Amygdala (tissue), 56 donors: ENCODE measurements around the gene LDB2.

ENCODE experiments used
- DNase-seq, 56 donors: peaks; one replicate each; lab custom pipeline; 2025; lab: John Stamatoyannopoulos, UW

LDB2 gene

DNA sequence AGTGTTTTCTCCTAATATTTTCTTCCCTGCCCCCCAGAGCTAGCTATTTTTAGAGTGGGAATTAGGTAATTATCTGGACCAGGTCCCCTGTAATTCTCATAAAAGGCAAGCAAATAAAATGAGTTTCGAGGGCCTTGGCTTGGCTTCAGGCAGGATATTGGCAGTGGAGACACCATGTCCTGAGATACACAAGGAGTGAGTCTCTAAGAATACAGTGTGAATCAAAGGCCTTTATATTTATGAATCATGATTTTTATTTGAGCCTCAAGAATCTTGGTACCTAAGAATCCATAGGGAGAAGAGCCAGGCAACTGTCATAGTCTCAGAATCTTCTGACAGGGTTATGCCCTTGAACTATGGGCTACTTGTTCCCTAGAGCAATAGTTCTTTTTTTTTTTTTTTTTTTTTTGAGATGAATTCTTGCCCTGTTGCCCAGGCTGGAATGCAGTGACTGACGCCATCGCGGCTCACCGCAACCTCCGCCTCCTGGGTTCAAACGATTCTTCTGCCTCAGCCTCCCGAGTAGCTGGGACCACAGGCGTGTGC lies 205.4 kb downstream of the LDB2 start:
- peak in 1 of 56 donors; percentile 1 for DNase-seq

DNA sequence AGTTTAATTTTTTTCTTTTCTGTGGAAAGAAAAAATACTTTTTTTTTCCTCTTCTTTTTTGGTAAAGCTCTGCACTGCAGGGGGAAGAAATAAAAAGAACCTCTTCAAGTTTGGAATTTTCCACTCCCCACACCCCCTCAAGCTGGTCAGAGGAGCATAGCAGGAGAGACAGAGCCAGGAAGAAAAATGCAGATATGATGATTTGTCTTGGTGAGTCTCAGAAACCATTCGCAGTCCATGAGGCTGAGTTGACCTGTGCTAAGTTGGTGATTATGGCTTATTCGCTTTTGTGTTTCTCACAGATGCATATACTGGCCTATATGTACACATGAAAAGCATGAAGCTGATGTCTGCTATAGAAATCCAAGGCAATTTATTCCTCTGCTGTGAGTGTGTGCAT lies 205.9 kb downstream of the LDB2 start:
- DNase-seq = no peak

GRCh38 chr4:16692046-16692445 lies 206.4 kb downstream of the LDB2 start:
- DNase-seq = no peak

GRCh38 chr4:16691450-16691849 lies 207.0 kb downstream of the LDB2 start:
- no peak for DNase-seq

- no peak for DNase-seq
Observed at GRCh38 chr4:16687845-16688244, 210.6 kb downstream of the LDB2 start.

DNA sequence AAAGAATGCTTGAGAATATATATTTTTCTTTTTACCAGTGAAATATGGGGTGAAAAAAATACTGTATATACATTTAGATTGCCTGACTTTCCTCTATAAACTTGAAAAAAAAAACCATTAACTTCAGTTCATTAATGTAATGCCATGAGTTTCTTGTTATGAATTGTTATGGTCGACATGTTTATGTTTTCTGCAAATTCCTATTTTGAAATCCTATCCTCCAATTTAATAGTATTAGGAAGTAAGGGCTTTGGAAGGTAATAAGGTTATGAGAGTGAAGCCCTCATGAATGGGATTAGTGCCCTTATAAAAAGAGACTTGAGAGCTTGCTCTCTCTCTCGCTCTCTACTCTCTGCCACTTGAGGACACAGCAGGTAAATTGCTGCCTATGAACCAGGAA lies 211.4 kb downstream of the LDB2 start:
- DNase-seq = no peak

DNA sequence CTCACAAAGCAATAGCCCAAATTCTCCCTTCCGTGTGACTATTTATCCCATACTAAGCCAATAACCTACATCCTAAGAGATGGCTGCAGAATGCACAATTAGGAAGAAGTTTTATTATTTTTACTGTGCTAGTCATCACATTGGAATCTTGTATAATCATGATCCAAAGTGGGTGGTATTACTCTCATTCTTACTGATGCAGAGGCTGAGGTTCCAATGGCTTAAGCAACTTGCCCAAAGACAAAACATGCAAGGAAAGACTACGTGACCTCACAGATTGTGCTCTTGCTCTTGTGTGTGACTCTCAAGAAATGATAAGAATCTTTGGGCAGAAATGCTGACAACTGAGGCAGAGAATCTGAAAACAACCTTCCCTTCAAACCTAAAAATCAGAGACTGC lies 212.2 kb downstream of the LDB2 start:
- no peak for DNase-seq

DNA sequence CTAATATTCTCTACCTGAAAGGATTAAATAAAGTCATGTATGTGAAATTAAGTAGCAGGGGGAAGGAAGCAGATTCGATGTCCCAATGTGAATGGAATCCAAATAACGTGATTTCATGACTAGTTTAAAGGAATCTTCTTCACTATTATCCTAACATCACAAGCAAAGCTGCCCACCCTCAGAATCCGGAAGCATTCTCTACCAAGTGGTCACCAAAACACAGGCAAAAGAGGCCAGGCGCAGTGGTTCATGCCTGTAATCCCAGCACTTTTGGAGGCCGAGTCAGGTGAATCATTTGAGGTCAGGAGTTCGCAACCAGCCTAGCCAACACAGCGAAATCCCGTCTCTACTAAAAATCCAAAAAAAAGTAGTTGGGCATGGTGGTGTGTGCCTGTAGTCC lies 212.9 kb downstream of the LDB2 start:
- DNase-seq = no peak

DNA sequence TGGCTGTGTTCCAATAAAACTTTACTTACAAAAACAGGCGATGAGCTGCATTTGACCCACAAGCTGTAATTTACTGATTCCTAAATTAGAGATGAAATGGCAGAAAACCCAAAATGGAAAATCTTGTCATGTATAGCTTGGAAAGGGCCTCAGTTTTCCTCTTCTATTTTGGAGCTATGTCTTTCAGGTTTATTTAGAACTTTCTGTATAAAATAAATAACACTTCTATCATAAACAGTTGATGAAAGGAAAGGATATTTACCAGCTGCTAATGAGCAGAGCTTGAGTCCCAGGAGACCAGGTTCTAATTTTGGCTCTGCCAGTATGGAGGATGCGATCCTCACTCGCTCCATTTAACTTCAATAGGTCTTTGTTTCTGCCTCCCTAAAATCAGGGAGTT lies 213.5 kb downstream of the LDB2 start:
- DNase-seq = no peak

GRCh38 chr4:16684097-16684496 lies 214.3 kb downstream of the LDB2 start:
- no peak for DNase-seq

- no peak for DNase-seq
Observed at GRCh38 chr4:16682975-16683374, 215.5 kb downstream of the LDB2 start.

DNA sequence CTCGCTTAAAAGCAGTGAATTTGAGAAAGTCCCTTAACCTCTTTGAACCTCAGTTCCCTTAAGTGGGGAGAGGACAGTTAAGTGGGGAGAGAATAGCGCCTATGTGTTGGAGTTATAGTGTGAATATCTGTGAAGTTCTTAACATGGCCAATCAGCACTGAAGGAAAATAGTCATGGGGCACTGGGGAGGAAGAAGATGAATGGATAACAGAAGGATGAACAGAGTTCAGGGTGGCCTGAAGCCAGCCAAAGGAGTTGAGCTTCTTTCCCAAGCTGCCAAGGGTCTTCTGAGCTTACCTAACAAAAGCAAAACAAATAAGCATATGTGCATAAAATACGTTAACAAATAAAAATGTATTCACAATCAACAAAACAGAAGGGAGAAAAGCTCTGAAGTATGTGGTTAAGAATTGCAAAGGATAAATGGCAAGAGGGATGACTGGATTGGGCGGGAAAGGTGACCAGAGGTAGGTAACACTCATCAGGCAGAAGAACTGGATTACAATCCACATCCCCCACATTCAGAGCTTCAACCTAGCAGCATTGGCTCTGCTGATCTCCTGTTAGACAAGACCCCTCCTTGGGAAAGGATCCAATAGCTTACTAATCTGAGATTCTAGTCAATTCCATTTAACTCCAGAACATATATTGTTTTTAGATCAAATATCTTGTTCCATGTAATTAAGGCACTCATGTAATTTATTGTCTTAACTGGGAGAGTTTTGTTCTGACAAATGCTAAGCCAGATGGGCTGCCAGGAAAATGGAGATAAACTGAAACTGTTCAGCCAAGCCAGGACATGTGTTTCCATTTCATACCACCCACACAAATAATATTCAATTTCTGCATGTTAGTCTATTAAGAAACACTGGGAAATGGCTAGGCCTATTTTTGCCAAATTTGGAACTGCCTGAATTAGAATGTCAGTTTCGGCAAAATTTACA lies 221.2 kb downstream of the LDB2 start:
- peak in 3 of 56 donors; percentile 7 to 21 (median 12) for DNase-seq

DNA sequence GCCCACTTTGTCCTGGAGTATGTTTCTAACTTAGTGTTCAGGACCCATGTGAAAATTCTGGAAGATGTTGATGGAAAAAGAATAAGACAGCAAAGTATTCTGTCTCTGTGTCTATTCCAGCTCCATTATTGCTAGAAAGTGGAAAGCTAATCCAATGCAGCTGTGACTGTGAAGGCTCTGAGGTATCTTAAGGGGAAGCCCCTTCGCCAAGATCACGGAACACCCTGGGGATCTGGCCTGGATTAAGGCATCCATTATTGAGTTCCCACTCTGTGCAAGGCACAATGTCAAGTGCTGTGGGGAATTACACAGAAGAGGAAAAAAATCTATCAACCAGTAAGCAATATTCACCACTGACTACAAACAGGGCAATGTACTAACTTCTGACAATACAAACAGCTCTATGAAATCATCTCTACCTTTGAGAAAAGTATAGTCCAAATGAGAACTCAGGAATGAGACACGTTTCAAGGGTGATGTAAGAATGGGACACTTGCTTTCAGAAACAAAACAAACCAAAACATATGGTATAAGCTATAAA lies 222.1 kb downstream of the LDB2 start:
- DNase-seq = no peak

DNA sequence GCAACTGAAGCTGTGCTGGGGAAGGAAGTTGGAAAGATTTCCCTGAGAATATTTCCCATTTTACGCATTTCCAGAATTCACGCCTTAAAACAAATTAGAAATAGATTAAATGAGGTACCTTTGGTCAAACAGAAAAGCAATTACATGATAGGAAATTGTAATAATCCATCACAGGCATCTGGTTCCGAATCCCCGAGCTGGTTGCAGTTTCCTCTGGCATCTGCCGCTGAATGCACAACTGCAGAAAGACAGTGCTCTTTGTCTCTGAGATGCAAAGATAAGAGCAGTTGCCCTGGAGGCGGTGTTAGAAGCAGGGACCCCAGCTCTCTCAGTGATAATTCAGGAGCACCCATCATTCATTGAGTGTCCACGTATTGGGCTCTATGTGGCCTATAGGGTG lies 224.4 kb downstream of the LDB2 start:
- no peak for DNase-seq

- DNase-seq = no peak
Observed at GRCh38 chr4:16672421-16672820, 226.0 kb downstream of the LDB2 start.

DNA sequence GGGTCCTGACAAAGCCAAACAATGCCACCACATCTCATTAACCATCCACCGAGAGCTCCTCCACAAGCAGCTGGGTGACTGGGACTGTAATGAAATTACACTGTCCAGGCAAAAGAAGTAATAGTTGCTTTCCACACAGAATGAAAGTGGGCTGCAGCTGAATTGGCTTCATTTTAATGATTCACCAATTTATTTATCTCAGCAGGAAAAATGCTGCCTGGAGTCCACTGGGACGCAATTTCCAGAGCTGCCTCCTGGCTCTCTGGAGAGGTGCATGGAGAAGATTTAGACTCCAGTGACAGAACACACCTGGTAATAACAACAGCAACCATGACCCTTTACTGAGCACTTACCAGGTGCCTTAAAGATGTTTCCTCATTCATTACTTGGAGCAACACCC lies 226.7 kb downstream of the LDB2 start:
- no peak for DNase-seq

DNA sequence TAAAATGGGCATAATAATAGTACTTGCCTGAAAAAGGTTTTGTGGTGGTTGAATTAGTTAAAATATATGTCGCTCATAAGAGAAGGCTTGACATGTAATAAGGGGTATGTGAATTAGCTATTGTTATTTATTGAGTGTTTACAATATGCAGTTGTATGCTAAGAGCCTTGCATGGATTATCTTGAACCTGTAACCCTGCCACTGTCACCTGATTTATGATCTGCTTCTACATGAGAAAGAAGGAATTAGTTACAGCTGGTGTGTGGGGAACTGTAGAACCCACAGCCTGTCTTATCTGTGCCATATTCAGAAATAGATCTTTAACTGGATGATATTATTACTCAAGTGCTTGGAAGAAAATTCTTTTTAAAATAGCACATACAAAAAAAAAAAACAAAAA lies 227.7 kb downstream of the LDB2 start:
- DNase-seq = no peak

GRCh38 chr4:16669036-16669435 lies 229.4 kb downstream of the LDB2 start:
- no peak for DNase-seq

DNA sequence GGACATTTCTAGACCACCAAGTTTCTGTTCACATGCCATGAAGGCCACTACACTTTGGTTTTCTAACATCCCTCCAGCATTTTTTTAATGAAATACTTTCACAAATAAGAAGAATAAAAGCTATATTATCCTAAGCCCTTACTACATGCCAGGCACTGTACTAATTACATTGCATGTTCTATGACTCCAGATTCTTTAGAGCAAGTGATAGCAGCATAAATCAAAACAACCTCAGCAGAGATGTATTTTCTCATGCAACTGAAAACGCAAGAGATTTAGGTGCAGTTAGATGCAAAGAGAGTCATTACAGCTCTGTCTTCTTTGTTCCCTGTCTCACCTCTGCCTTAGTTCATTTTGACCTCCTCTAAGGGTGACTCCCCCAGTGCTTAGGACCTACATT lies 230.0 kb downstream of the LDB2 start:
- DNase-seq = no peak

GRCh38 chr4:16667464-16667863 lies 231.0 kb downstream of the LDB2 start:
- no peak for DNase-seq

DNA sequence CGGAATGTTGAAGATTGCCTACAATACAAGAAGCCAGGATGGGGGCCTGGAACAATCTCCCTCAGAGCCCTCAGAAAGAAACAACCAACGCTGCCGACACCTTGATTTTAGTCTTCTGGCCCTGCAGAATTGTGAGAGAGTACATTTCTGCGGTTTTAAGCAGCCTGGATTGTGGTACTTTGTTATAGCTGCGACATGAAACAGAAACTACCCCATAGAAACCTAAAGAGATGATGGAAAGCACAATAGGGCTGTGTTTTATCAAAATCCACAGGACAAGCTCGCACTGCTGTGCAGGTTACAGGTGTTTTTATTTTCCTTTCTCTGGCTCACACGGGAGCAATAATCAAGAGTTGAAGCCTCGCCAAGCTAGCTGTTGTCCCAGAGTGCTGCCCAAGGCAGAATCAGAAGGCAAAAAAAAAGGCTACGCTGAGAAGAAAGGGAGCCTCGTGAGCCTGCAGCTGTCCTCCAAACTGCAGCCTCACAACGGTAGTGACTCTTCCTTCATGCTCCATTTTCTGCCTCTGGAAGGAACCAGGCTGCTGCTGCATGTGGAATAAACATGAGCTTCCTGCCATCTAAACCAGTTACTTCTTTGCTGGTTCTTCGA lies 232.4 kb downstream of the LDB2 start:
- DNase-seq = no peak

DNA sequence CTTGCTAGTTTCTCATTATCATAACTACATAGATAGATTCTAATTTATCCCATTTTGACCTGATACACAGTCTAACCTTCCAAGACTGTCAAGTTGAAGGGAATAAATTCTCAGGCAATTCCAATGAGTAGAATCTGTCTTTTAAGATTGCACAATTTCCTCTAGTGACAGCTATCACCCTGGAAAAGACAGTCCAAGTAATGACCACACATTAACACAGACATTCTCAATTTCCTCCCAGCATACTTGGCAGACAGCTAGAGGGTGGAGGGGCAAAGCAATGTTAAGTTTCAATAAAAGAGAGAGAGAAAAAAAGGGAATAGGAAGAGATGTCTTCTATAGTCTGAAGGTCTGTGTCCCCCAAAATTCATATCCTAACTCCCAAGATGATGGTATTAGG lies 234.7 kb downstream of the LDB2 start:
- no peak for DNase-seq
